Measurements from ENCODE around the gene B4GALT5.
A peak's percentile ranks its signal among the peaks of the same experiment; 100 is the strongest.
"Not testable (repeated sequence)": the region's sequence is repeated elsewhere in the genome, so short reads cannot be mapped to it uniquely, and the experiment has no call there.

B4GALT5 gene

GRCh38 chr20:49713753-49714712 lies at the start of gene B4GALT5:
Gene B4GALT5 (minus strand): TSS chr20:49713878. CDS start chr20:49713690, 188 bp downstream.
- peak in 55 of 56 donors; percentile 20 to 90 (median 72) for DNase-seq

- DNase-seq: no peak
Measured at GRCh38 chr20:49762940-49763766, 49.5 kb upstream of the B4GALT5 start.

GRCh38 chr20:49761888-49762287 lies 48.2 kb upstream of the B4GALT5 start:
- DNase-seq: not testable (repeated sequence)

- no peak for DNase-seq
Measured at GRCh38 chr20:49759266-49759950, 45.7 kb upstream of the B4GALT5 start.

GRCh38 chr20:49758781-49759180 lies 45.1 kb upstream of the B4GALT5 start:
- peak in 16 of 56 donors; percentile 2 to 34 (median 8) for DNase-seq

- no peak for DNase-seq
Measured at GRCh38 chr20:49757597-49757996, 43.9 kb upstream of the B4GALT5 start.

- DNase-seq: no peak
Measured at GRCh38 chr20:49756241-49756640, 42.6 kb upstream of the B4GALT5 start.

- DNase-seq: no peak
Measured at GRCh38 chr20:49754596-49754995, 40.9 kb upstream of the B4GALT5 start.

- no peak for DNase-seq
Measured at GRCh38 chr20:49753133-49753532, 39.5 kb upstream of the B4GALT5 start.

- no peak for DNase-seq
Measured at GRCh38 chr20:49752201-49752903, 38.7 kb upstream of the B4GALT5 start.

GRCh38 chr20:49751397-49751736 lies 37.7 kb upstream of the B4GALT5 start:
- DNase-seq: no peak

GRCh38 chr20:49750611-49751396 lies 37.1 kb upstream of the B4GALT5 start:
- no peak for DNase-seq

GRCh38 chr20:49749625-49750024 lies 35.9 kb upstream of the B4GALT5 start:
- DNase-seq: no peak

- no peak for DNase-seq
Measured at GRCh38 chr20:49748525-49748838, 34.8 kb upstream of the B4GALT5 start.

- peak in 43 of 56 donors; percentile 2 to 76 (median 37) for DNase-seq
Measured at GRCh38 chr20:49747707-49748524, 34.2 kb upstream of the B4GALT5 start.

GRCh38 chr20:49742948-49743347 lies 29.3 kb upstream of the B4GALT5 start:
- no peak for DNase-seq

GRCh38 chr20:49741977-49742376 lies 28.3 kb upstream of the B4GALT5 start:
- DNase-seq: no peak

- no peak for DNase-seq
Measured at GRCh38 chr20:49740807-49741206, 27.1 kb upstream of the B4GALT5 start.

GRCh38 chr20:49739042-49739441 lies 25.4 kb upstream of the B4GALT5 start:
- no peak for DNase-seq
